Esophagus squamous epithelium (tissue), 4 donors: ENCODE results near the gene OR51B4.

Experiments used
- CTCF ChIP-seq, 6 experiments: fragments of 450-650 bp in 4 of 6; fragments of 200-600 bp in 2 of 6; sonication (generic) in 2 of 6; IDR thresholded peaks; one replicate each; pipeline ENCODE4 v1.5.1; 2016 to 2019; ENCODE audit warnings: antibody characterized with exemption in 6 of 6, mild to moderate bottlenecking in 4 of 6, moderate library complexity in 4 of 6
- POLR2A ChIP-seq, 4 donors: fragments of 450-650 bp; IDR thresholded peaks; one replicate each; pipeline ENCODE4 v1.6.1; 2017; ENCODE audit warnings: antibody characterized with exemption in 4 of 4, mild to moderate bottlenecking in 4 of 4, moderate library complexity in 3 of 4

GRCh38 chr11:5290106-5290505 lies 11.6 kb downstream of the OR51B4 start:
- TF ChIP-seq CTCF (IDR thresholded peaks at IDR 0.05) (no peak), POLR2A (IDR thresholded peaks at IDR 0.05) (no peak)
